SU-DHL-6 (cell line): Measurements from ENCODE around the gene ST8SIA3.

Experiments
- H2AFZ ChIP-seq: fragments of 200-600 bp; sonication (generic); 2 replicates; pipeline ENCODE4 v1.6.1; 2014; ENCODE audit warnings: low read depth, mild to moderate bottlenecking, moderate library complexity, mixed read lengths, antibody characterized with exemption, low read length; ENCODE audit not compliant: severe bottlenecking
- H3F3A ChIP-seq: fragments of 200-600 bp; shearing (Covaris generic); 2 replicates; pipeline ENCODE4 v1.6.0; 2016; ENCODE audit warnings: antibody characterized with exemption, mild to moderate bottlenecking; ENCODE audit not compliant: insufficient read depth
- H3K27ac ChIP-seq: fragments of 200-600 bp; sonication (generic); 2 replicates; pipeline ENCODE4 v1.5.1; 2016; ENCODE audit warnings: low read depth, mild to moderate bottlenecking, low read length, moderate library complexity, mixed read lengths
- H3K27me3 ChIP-seq: fragments of 200-600 bp; sonication (generic), shearing (Covaris generic); 2 replicates; pipeline ENCODE4 v1.6.0; 2014; ENCODE audit warnings: mild to moderate bottlenecking, low read length
- H3K36me3 ChIP-seq: fragments of 200-600 bp; sonication (generic); 2 replicates; pipeline ENCODE4 v1.6.1; 2014; ENCODE audit warnings: mild to moderate bottlenecking, low read length, mixed read lengths
- H3K4me2 ChIP-seq: fragments of 300-600, 200-600 bp; shearing (Covaris generic), sonication (generic); 2 replicates; pipeline ENCODE4 v1.6.0; 2014; ENCODE audit warnings: low read length, low read depth, mild to moderate bottlenecking; ENCODE audit not compliant: poor library complexity, severe bottlenecking
- H3K4me3 ChIP-seq: fragments of 200-600 bp; sonication (generic); 2 replicates; pipeline ENCODE4 v1.5.1; 2014; ENCODE audit warnings: antibody characterized with exemption, low read length, mild to moderate bottlenecking, mixed read lengths; ENCODE audit not compliant: insufficient read depth, poor library complexity, severe bottlenecking
- H3K79me2 ChIP-seq: fragments of 200-600 bp; sonication (generic); 2 replicates; pipeline ENCODE4 v1.6.1; 2014; ENCODE audit warnings: mild to moderate bottlenecking, low read length, moderate library complexity; ENCODE audit not compliant: insufficient read depth
- H3K9ac ChIP-seq: fragments of 200-600 bp; sonication (generic); 2 replicates; pipeline ENCODE4 v1.7.0; 2014; ENCODE audit warnings: mild to moderate bottlenecking, low read length
- H3K9me2 ChIP-seq: fragments of 200-600 bp; sonication (generic); replicated peaks from 2 replicates; pipeline ENCODE4 v1.6.1; 2014; ENCODE audit warnings: low read length; ENCODE audit not compliant: insufficient read depth
- H3K9me3 ChIP-seq: fragments of 200-600 bp; sonication (generic); 2 replicates; pipeline ENCODE4 v1.6.1; 2014; ENCODE audit warnings: low read length, mixed read lengths; ENCODE audit not compliant: insufficient read depth
- H4K20me1 ChIP-seq: fragments of 200-600 bp; sonication (generic); 2 replicates; pipeline ENCODE4 v1.6.1; 2014; ENCODE audit warnings: low read depth, mild to moderate bottlenecking, antibody characterized with exemption, low read length, moderate library complexity, mixed read lengths
- EZH2phosphoT487 ChIP-seq: fragments of 200-600 bp; sonication (generic), shearing (Covaris generic); conservative IDR thresholded peaks from 2 replicates; pipeline ENCODE4 v1.6.1; 2018; ENCODE audit warnings: mild to moderate bottlenecking, antibody characterized with exemption, low read length, moderate library complexity, mixed read lengths
- TF ChIP-seq, protein P1 (sequence below): fragments of 200-600 bp; sonication (generic); IDR thresholded peaks from one replicate; pipeline ENCODE4 v1.5.1; 2017; ENCODE audit warnings: antibody characterized with exemption, mild to moderate bottlenecking, low read length, moderate library complexity; ENCODE audit not compliant: insufficient read depth, poor library complexity, severe bottlenecking

The ST8SIA3 gene

GRCh38 chr18:57359433-57359832 is 7.1 kb downstream of the ST8SIA3 start:
- Histone ChIP-seq H3K9me3 (no peaks in the 10 kb centered on the region), H3F3A (no peaks in the 10 kb centered on the region), H3K27me3 (no peaks in the 10 kb centered on the region), H3K36me3 (no peaks in the 10 kb centered on the region), H3K79me2 (no peaks in the 10 kb centered on the region), H2AFZ (no peak overlapping the region), H3K9me2 (no peaks in the 10 kb centered on the region), H3K4me2 (no peak overlapping the region), H3K27ac (no peak overlapping the region), H3K4me3 (no peak overlapping the region), H3K9ac (no peak overlapping the region), H4K20me1 (no peaks in the 10 kb centered on the region)
- TF ChIP-seq EZH2phosphoT487: no peak
- TF ChIP-seq, protein P1, sequence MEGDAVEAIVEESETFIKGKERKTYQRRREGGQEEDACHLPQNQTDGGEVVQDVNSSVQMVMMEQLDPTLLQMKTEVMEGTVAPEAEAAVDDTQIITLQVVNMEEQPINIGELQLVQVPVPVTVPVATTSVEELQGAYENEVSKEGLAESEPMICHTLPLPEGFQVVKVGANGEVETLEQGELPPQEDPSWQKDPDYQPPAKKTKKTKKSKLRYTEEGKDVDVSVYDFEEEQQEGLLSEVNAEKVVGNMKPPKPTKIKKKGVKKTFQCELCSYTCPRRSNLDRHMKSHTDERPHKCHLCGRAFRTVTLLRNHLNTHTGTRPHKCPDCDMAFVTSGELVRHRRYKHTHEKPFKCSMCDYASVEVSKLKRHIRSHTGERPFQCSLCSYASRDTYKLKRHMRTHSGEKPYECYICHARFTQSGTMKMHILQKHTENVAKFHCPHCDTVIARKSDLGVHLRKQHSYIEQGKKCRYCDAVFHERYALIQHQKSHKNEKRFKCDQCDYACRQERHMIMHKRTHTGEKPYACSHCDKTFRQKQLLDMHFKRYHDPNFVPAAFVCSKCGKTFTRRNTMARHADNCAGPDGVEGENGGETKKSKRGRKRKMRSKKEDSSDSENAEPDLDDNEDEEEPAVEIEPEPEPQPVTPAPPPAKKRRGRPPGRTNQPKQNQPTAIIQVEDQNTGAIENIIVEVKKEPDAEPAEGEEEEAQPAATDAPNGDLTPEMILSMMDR: no peak

GRCh38 chr18:57362714-57363113 is 10.4 kb downstream of the ST8SIA3 start:
- Histone ChIP-seq H3K79me2 (no peaks in the 10 kb centered on the region), H3K36me3 (no peaks in the 10 kb centered on the region), H4K20me1 (no peaks in the 10 kb centered on the region), H3K9me2 (0 out of 2 replicates have a peak, but pooled peaks cover under 1% of the 10 kb centered on the region), H3K4me2 (no peak overlapping the region), H3K27me3 (no peaks in the 10 kb centered on the region), H2AFZ (no peak overlapping the region), H3K9me3 (no peaks in the 10 kb centered on the region), H3F3A (no peaks in the 10 kb centered on the region), H3K9ac (no peak overlapping the region), H3K27ac (no peak overlapping the region), H3K4me3 (no peak overlapping the region)
- TF ChIP-seq, protein P1: no peak
- no peak for TF ChIP-seq EZH2phosphoT487

GRCh38 chr18:57364460-57364859 is 12.1 kb downstream of the ST8SIA3 start:
- Histone ChIP-seq H2AFZ (no peak overlapping the region), H3K9me2 (0 out of 2 replicates have a peak, but pooled peaks cover 3% of the 10 kb centered on the region), H3K4me2 (no peak overlapping the region), H3K79me2 (no peaks in the 10 kb centered on the region), H3K36me3 (no peaks in the 10 kb centered on the region), H3K9ac (no peak overlapping the region), H3K4me3 (no peak overlapping the region), H4K20me1 (no peaks in the 10 kb centered on the region), H3K27ac (no peak overlapping the region), H3K27me3 (no peaks in the 10 kb centered on the region), H3K9me3 (no peaks in the 10 kb centered on the region), H3F3A (no peaks in the 10 kb centered on the region)
- no peak for TF ChIP-seq EZH2phosphoT487
- TF ChIP-seq, protein P1: no peak
